Measurements from ENCODE around the gene NCKAP5.

- TF ChIP-seq CTCF (IDR thresholded peaks at IDR 0.05; ENCODE audit: insufficient read depth, low read depth, low read length) (no peak), EZH2 (IDR thresholded peaks at IDR 0.05; ENCODE audit: insufficient read depth, low read length) (no peak)
Observed at GRCh38 chr2:133532919-133533318, 35.3 kb downstream of the NCKAP5 start.
